ENCODE measurements around the gene N4BP3.

DNA sequence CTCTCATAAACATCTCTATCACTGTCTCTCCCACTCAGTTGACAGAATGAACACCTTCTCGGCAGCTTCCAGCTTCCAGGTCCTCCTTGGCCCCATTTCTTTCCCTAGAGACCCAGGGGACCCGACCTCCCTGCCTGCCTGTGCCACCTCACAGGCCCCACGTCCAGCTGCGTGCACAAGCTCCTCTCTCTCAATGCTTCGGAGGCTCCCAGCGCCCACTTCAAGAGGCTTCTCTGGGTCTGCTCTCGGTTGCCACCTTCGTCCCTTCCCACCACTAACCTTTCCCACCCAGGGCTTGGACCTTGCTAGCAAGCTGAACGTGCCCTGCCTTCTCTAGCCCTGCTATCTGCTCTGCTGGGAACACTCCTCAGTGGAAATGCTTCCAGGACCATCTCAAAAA is 2.8 kb upstream of the N4BP3 start:
- TF ChIP-seq, protein P1, sequence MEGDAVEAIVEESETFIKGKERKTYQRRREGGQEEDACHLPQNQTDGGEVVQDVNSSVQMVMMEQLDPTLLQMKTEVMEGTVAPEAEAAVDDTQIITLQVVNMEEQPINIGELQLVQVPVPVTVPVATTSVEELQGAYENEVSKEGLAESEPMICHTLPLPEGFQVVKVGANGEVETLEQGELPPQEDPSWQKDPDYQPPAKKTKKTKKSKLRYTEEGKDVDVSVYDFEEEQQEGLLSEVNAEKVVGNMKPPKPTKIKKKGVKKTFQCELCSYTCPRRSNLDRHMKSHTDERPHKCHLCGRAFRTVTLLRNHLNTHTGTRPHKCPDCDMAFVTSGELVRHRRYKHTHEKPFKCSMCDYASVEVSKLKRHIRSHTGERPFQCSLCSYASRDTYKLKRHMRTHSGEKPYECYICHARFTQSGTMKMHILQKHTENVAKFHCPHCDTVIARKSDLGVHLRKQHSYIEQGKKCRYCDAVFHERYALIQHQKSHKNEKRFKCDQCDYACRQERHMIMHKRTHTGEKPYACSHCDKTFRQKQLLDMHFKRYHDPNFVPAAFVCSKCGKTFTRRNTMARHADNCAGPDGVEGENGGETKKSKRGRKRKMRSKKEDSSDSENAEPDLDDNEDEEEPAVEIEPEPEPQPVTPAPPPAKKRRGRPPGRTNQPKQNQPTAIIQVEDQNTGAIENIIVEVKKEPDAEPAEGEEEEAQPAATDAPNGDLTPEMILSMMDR (conservative IDR thresholded peaks at IDR 0.05; ENCODE audit: low read length): no peak
- TF ChIP-seq EZH2phosphoT487 (IDR thresholded peaks at IDR 0.05; ENCODE audit: borderline replicate concordance, low read depth, low read length): no peak
